K562 (cell line): ENCODE data around the gene SYT3. TPM values are rescaled to one million over a fixed set of nuclear protein-coding genes. Genes with fewer than 3 reads are reported as not detected.

Experiments used
- E4F1 ChIP-seq: fragments of 250-450 bp; sonication (Bioruptor Pico); IDR thresholded peaks from 2 replicates; pipeline ENCODE4 v1.5.0; 2021; ENCODE audit warnings: mild to moderate bottlenecking, borderline replicate concordance
- MLX ChIP-seq, 2 experiments: fragments of 450-650 bp in 1 of 2; sonication (generic) in 1 of 2; formaldehyde crosslinking; conservative IDR thresholded peaks; 2 replicates each; pipeline versions ENCODE4 v1.4.0 to v1.8.1; 2020 to 2022; ENCODE audit warnings: mild to moderate bottlenecking in 1 of 2, missing genetic modification reagents in 1 of 2
- NFE2 ChIP-seq: IDR thresholded peaks from 2 replicates; pipeline ENCODE4 v1.6.1; 2014; ENCODE audit warnings: antibody characterized with exemption, low read depth
- PHF20 ChIP-seq: fragments of 450-650 bp; IDR thresholded peaks from 2 replicates; pipeline ENCODE4 v1.6.1; 2018; ENCODE audit not compliant: partially characterized antibody
- SMARCA5 ChIP-seq: fragments of 450-650 bp; IDR thresholded peaks from 2 replicates; pipeline ENCODE4 v1.6.1; 2016
- SMARCE1 ChIP-seq: fragments of 450-650 bp; IDR thresholded peaks from 2 replicates; pipeline ENCODE4 v1.7.1; 2016; ENCODE audit warnings: mild to moderate bottlenecking
- TCF7 ChIP-seq: sonication (generic); IDR thresholded peaks from 2 replicates; pipeline ENCODE4 v1.6.1; 2016; ENCODE audit warnings: antibody characterized with exemption, borderline replicate concordance
- THRB ChIP-seq: fragments of 450-650 bp; formaldehyde crosslinking; conservative IDR thresholded peaks from 2 replicates; pipeline ENCODE4 v1.4.0; 2022; ENCODE audit warnings: mild to moderate bottlenecking, missing genetic modification characterization
- U2AF2 ChIP-seq: fragments of 200-400 bp; formaldehyde crosslinking; optimal IDR thresholded peaks from 2 replicates; pipeline ENCODE3; 2017; ENCODE audit warnings: low read depth, mild to moderate bottlenecking, low read length
- ZHX1 ChIP-seq: fragments of 150-350 bp; conservative IDR thresholded peaks from 2 replicates; pipeline ENCODE4 v1.6.1; 2014; ENCODE audit warnings: low read length
- ZNF518B ChIP-seq: fragments of 250-450 bp; sonication (Bioruptor Pico); IDR thresholded peaks from 2 replicates; pipeline ENCODE4 v1.5.0; 2021; ENCODE audit warnings: mild to moderate bottlenecking, moderate library complexity
- polyA plus RNA-seq, 8 experiments: library from polyadenylated mRNA; depleted of rRNA in 4 of 8; stranded (reverse) in 5 of 8; unstranded in 3 of 8; fragments of >200 nt; fragmentation: Nextera tagmentation in 2 of 8; fragmentation: Illumina TruSeq in 1 of 8; extraction: Ambion mirVana in 2 of 8; extraction: Trizol in 1 of 8; gene quantifications; 2 replicates each; pipeline versions ENCODE4 v1.2.1 to v1.2.3, GENCODE V29; 2011 to 2014; ENCODE audit warnings: inconsistent platforms in 1 of 8, missing spikeins in 1 of 8
- total RNA-seq, 7 experiments: library from RNA; depleted of rRNA in 6 of 7; stranded (reverse); fragments of >200 nt in 6 of 7; fragmentation: Illumina TruSeq in 2 of 7; extraction: Trizol in 2 of 7; gene quantifications; 2 replicates each; pipeline versions ENCODE4 v1.2.1 to v1.2.3, GENCODE V29; 2011 to 2021; ENCODE audit warnings: low replicate concordance in 1 of 7

Gene SYT3
- total and polyA plus RNA-seq, 9 of the 15 experiments (the other 6 are each of a cell fraction or from before 2014, with no cell fraction given) = 0.36 to 2.0 (median 0.54) TPM; not detected in 2

GRCh38 chr19:50662651-50663481 lies 23.2 kb upstream of the SYT3 start (continued):
- TF ChIP-seq MLX (CRISPR knock-in tag; conservative IDR thresholded peaks at IDR 0.05) (no peak), ZHX1 (no peak), U2AF2 (no peak), SMARCE1 (no peak), ZNF518B (CRISPR knock-in tag) (no peak), SMARCA5 (peak; percentile 69; the same call in 1 of the 2 replicates), PHF20 (peak; percentile 45), E4F1 (CRISPR knock-in tag) (no peak), THRB (CRISPR knock-in tag) (peak; percentile 55; the same call in 1 of the 2 replicates), TCF7 (no peak), NFE2 (no peak)
